ENCODE results near the gene PPID. TPM values are rescaled to one million over a fixed set of nuclear protein-coding genes. Genes with fewer than 3 reads are reported as not detected.
"Not testable (repeated sequence)": the region's sequence is repeated elsewhere in the genome, so short reads cannot be mapped to it uniquely, and the experiment has no call there.

Gene PPID
- total RNA-seq, 1 experiment from 2014 or later, result 38.8 TPM

DNA sequence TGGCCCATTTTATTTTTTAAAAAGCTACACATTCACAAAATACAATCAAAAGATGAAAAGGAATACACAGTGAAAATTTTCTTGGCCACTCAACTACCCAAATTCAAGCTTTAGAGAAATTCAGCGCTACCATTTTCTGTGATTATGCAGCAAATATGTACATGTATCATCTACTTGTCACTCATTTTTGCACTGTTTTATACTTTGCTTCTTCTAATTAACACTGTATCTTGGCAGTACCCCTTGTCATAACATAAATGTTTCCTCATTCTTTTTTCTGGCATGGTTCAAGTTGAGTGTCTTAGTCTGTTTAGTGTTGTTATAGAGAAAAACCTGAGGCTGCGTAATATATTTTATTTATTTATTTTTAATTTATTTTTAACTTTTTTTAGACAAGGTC is 15.7 kb upstream of the PPID start:
- DNase-seq (ENCODE audit: low read depth), result no peak

DNA sequence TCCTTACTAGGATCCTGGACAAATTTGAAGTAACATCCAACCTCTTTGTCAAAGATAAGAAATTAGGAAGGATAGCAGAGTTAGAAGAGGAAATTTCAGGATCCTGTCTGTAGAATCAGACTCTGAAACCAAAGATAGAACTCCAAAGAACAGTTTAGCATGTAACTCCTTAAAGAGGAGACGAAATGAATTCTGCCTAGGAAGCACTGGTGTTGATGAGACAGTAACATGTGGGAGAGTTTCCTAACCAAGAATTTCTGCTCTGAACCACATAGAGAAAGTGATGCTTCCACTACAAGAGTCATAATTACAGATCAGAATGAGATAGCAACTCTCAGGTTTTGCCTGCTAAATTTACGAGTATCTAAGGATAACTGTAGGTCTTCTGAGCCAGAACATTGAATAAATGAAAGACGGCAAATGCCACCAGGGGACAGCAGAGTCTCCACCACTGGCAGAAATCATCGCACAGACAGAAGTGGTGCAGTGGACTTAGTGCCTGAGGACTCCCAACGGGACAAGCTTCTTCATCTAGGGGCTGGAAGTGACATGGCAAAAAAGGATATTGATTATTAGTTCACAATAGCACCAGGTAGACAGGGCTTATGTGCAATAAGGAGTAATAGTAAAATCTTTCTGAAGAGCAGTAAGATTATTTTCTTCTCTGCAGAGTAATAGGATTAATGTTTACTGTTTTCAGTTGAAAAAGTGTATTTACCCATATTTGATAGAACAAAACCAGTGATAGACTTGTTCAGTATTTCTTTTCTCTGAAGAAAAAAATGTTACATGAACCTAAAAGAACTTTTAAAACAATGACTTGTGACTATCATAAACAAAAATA is 6.7 kb upstream of the PPID start:
- DNase-seq (ENCODE audit: low read depth), result peak; percentile 54

GRCh38 chr4:158728236-158728635 is 5.0 kb upstream of the PPID start:
- DNase-seq (ENCODE audit: low read depth), result no peak

GRCh38 chr4:158726633-158727032 is 3.4 kb upstream of the PPID start:
- DNase-seq (ENCODE audit: low read depth), result no peak

- no peak for DNase-seq (ENCODE audit: low read depth)
These were observed 1.4 kb upstream of the PPID start for GRCh38 chr4:158724637-158725036.

- peak; percentile 31 for DNase-seq (ENCODE audit: low read depth)
These were observed 792 bp downstream of the PPID start for GRCh38 chr4:158722291-158722916.

DNA sequence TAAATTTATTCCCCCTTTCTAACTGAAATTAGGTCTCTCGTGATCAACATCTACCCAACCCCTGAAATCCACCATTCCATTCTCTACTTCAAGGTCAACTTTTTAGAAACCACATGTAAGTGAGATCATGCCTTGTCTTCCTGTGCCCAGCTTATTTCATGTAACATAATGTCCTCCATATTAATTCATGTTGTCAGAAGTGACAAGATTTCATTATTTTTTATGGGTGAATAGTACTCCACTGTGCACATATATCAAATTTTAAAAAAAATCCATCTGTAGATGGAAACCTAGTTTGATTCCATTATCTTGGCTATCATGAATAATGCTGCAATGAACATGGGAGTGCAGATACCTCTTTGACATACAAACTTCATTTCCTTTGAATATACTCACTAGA is 1.5 kb downstream of the PPID start:
- DNase-seq (ENCODE audit: low read depth), result no peak

GRCh38 chr4:158715802-158716201 is 7.4 kb downstream of the PPID start:
- DNase-seq (ENCODE audit: low read depth), result no peak

- DNase-seq (ENCODE audit: low read depth), result no peak
These were observed 8.3 kb downstream of the PPID start for GRCh38 chr4:158714937-158715336.

GRCh38 chr4:158712622-158713021 is 10.6 kb downstream of the PPID start:
- DNase-seq (ENCODE audit: low read depth), result not testable (repeated sequence)

DNA sequence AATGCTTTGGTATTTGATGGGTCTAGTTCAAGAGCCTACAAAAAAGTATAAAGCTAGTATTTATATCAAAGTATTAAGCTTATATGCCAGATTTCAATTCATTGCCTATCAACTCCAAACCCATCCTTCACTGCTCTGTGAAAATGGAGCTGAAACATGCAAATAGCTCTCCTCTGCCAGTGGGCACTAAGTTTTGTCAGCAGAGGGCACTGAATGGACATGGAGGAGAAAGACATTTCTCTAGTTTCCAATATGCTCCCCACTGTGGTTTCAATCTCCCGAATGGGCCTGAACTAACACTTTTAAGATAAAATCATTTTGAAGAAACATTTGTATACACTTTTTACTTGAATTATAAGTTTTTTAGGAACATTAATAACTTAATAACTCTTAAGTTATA is 12.4 kb downstream of the PPID start:
- DNase-seq (ENCODE audit: low read depth), result peak; percentile 15

- no peak for DNase-seq (ENCODE audit: low read depth)
These were observed 18.9 kb downstream of the PPID start for GRCh38 chr4:158704274-158704673.

GRCh38 chr4:158688813-158689212 is 34.4 kb downstream of the PPID start:
- DNase-seq (ENCODE audit: low read depth), result no peak

- DNase-seq (ENCODE audit: low read depth), result no peak
These were observed 41.1 kb downstream of the PPID start for GRCh38 chr4:158682066-158682465.

- DNase-seq (ENCODE audit: low read depth), result no peak
These were observed 41.6 kb downstream of the PPID start for GRCh38 chr4:158681629-158682028.

GRCh38 chr4:158678767-158679166 is 44.4 kb downstream of the PPID start:
- DNase-seq (ENCODE audit: low read depth), result no peak

DNA sequence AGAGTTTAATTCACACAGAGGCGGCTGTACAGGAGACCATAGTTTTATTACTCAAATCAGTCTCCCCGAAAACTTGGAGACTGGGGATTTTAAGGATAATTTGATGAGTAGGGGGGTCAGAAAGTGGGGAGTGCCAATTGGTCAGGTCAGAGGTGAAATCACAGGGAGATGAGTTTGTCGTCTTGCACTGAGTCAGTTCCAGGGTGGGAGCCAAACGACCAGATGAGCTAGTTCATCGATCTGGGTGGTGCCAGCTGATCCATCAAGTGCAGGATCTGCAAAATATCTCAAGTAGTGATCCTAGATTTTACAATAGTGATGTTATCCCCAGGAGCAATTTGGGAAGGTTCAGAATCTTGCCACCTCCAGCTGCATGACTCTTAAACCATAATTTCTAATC is 47.1 kb downstream of the PPID start:
- DNase-seq (ENCODE audit: low read depth), result no peak

- DNase-seq (ENCODE audit: low read depth), result no peak
These were observed 49.6 kb downstream of the PPID start for GRCh38 chr4:158673633-158674032.

GRCh38 chr4:158671915-158672806 is 51.0 kb downstream of the PPID start, which contains the start of gene ETFDH:
TSS of gene ETFDH (plus strand) at chr4:158672296. CDS start at chr4:158672457, 161 bp downstream.
- DNase-seq (ENCODE audit: low read depth), result peak; percentile 98

DNA sequence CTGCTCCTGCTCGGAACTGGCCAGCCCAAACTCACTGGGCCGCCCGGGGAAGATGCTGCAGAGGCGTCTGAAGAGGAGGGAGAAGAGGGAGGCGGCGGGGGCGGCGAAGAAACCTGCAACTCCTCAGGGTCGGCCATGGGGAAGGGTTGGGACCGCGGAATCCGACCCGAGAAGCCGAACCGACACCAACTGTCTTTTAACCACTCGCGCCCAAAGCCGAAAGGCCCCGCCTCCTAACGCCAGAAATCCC is 51.6 kb downstream of the PPID start, which contains the start of gene C4orf46:
C4orf46 (minus strand) TSS at position 223 of the 250 bp plus-strand sequence; CDS start at position 137, 86 bp downstream.
- no peak for DNase-seq (ENCODE audit: low read depth)

GRCh38 chr4:158670975-158671664 is 52.1 kb downstream of the PPID start:
- DNase-seq (ENCODE audit: low read depth), result peak; percentile 81

DNA sequence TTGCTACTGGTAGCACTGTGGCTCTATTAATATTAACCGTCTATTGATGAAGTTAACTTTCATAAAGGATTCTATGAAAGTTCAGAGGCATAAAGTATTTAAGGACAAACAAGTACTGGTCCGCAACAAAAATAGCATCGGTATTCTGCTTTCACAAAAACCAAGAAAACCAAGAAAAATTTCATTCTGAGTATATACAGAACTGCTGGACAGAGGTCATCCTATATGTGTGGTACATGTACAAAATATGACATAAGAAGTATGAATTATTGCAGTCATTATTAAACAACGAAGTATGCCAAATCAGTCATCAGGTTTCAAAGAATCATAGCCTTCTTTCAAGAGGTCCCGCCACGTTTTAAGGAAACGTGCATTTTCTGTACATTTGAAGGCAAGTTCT is 53.9 kb downstream of the PPID start:
- DNase-seq (ENCODE audit: low read depth), result no peak

Measured in RPMI7951 (cell line).